H1 (cell line): ENCODE results near the gene ZNF576. TPM values are rescaled to one million over a fixed set of nuclear protein-coding genes. Genes with fewer than 3 reads are reported as not detected.

Experiments used
- BCL11A ChIP-seq, 2 experiments: IDR thresholded peaks; one replicate each; pipeline ENCODE4 v1.6.1; 2011; ENCODE audit warnings: low read depth in 2 of 2, low read length in 2 of 2, mild to moderate bottlenecking in 2 of 2
- CHD2 ChIP-seq: IDR thresholded peaks from 2 replicates; pipeline ENCODE4 v1.6.1; 2012; ENCODE audit warnings: low read length, improper control_type of control experiment
- NRF1 ChIP-seq: IDR thresholded peaks from 2 replicates; pipeline ENCODE4 v1.6.1; 2011; ENCODE audit warnings: mild to moderate bottlenecking, low read depth, low read length, improper control_type of control experiment
- RNF2 ChIP-seq: fragments of 200-900, 300-1000 bp; sonication (generic); IDR thresholded peaks from 2 replicates; pipeline ENCODE4 v1.7.1; 2016; ENCODE audit warnings: borderline replicate concordance, low read depth, mild to moderate bottlenecking, antibody characterized with exemption, low read length; ENCODE audit not compliant: poor library complexity, severe bottlenecking; ENCODE audit errors: missing control alignments
- TCF12 ChIP-seq: IDR thresholded peaks from 2 replicates; pipeline ENCODE4 v1.6.1; 2011; ENCODE audit warnings: low read depth, mild to moderate bottlenecking, low read length
- polyA plus RNA-seq, 7 experiments: library from polyadenylated mRNA; depleted of rRNA in 3 of 7; stranded (reverse) in 5 of 7; unstranded in 2 of 7; fragments of >200 nt in 5 of 7; fragments of 200-250 nt in 2 of 7; gene quantifications; 1 replicate in 5 of 7; 2 replicates in 1 of 7; 4 replicates in 1 of 7; pipeline versions ENCODE4 v1.2.1 to v1.2.3, GENCODE V29; 2011 to 2013; ENCODE audit warnings: missing spikeins in 2 of 7, mixed read lengths in 2 of 7
- total RNA-seq: library from RNA; stranded (reverse); fragmentation: NEBNext Ultra II Directional; extraction: Animal tissue kit (Norgen Biotek cat#: 25700); gene quantifications from 2 replicates; pipeline ENCODE4 v1.2.1, GENCODE V29; 2021
- TF ChIP-seq, protein P1 (sequence below), 3 experiments: IDR thresholded peaks; 1 replicate in 2 of 3; 2 replicates in 1 of 3; pipeline versions ENCODE4 v1.5.1 to v1.6.1; 2011; ENCODE audit warnings: low read length in 3 of 3, mild to moderate bottlenecking in 3 of 3, inconsistent platforms in 2 of 3, low read depth in 1 of 3, moderate library complexity in 1 of 3; ENCODE audit not compliant: insufficient read depth in 1 of 3; ENCODE audit errors: control extremely low read depth in 1 of 3

Gene ZNF576
- total and polyA plus RNA-seq, 2 of the 8 experiments (the other 6 are each of a cell fraction or from before 2014, with no cell fraction given), result 13.6 to 32.4 TPM

DNA sequence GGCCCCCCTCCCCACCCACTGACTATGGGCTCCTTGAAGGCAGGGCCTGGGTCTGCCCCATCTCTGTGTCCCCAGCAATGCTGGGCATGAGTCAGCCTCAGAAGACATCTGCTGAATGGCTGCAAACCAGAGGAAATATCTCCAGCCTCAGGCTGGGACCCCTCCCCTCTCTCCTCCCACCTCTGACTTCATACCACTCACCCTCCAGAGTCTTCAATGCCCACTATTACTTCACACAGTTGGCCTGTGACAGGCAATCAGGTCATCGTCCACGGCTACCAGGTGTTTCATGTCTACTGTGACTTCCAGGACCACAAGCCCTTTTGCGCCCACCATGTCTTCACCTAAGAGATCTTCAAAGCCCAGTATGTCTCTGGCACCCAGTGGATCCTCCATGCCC lies 15.4 kb downstream of the ZNF576 start, which contains the start of gene SRRM5 (continued):
- TF ChIP-seq, protein P1, sequence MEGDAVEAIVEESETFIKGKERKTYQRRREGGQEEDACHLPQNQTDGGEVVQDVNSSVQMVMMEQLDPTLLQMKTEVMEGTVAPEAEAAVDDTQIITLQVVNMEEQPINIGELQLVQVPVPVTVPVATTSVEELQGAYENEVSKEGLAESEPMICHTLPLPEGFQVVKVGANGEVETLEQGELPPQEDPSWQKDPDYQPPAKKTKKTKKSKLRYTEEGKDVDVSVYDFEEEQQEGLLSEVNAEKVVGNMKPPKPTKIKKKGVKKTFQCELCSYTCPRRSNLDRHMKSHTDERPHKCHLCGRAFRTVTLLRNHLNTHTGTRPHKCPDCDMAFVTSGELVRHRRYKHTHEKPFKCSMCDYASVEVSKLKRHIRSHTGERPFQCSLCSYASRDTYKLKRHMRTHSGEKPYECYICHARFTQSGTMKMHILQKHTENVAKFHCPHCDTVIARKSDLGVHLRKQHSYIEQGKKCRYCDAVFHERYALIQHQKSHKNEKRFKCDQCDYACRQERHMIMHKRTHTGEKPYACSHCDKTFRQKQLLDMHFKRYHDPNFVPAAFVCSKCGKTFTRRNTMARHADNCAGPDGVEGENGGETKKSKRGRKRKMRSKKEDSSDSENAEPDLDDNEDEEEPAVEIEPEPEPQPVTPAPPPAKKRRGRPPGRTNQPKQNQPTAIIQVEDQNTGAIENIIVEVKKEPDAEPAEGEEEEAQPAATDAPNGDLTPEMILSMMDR (IDR thresholded peaks at IDR 0.05; ENCODE audit: control extremely low read depth in 1 of 3, insufficient read depth in 1 of 3, low read depth in 1 of 3, low read length in 3 of 3), result no peak
- TF ChIP-seq RNF2, result no peak
- TF ChIP-seq BCL11A (IDR thresholded peaks at IDR 0.05; ENCODE audit: low read depth in 2 of 2, low read length in 2 of 2), result no peak
- no peak for TF ChIP-seq CHD2
- TF ChIP-seq TCF12, result no peak
- TF ChIP-seq NRF1, result no peak
